ENCODE results near the gene RAB9A. TPM values are rescaled to one million over a fixed set of nuclear protein-coding genes. Genes with fewer than 3 reads are reported as not detected.
A peak's percentile ranks its signal among the peaks of the same experiment; 100 is the strongest.
"Not testable (repeated sequence)": the region's sequence is repeated elsewhere in the genome, so short reads cannot be mapped to it uniquely, and the experiment has no call there.

RAB9A gene
- total RNA-seq, 4 donors from 2014 or later: 29.5 to 47.0 (median 36.0) TPM

DNA sequence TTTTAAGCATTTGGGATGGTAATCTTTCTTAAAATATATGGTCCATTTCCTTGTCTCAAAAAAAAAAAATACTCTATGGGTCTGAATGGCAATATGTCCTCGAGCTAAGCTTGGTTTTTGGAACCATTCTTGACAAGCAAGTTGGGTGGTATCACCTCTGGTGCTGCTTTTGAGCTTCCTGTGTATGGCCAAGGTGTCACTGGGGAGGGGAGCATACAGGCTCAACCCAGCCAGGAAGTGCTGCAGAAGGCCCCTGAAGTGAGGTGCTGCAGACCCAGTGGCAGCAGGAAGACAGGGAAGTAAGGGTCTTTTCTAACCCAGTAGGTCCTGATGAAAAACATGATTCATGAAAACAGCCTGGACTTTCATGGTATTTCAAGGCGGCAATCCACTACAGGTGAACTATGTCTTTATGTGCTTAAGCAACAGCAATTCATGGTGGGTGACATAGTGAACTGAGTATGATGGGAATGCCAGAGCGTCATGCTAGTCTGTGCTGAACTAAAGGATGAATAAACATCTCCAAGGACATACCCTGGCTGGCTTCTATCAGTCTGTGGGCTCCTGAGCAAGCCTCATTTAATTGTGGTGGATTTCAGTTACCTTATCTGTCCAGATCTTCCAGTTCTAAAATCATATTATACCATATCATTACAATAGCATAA lies 30.4 kb downstream of the RAB9A start:
- Histone ChIP-seq H3K27ac (no peak overlapping the region), H3K9me3 (no peaks in the 10 kb centered on the region), H3K4me3 (replicated peaks in 1 of 3) (no peak overlapping the region), H3K36me3 (peaks cover 0 to 5% of the 10 kb centered on the region in 2 donors), H3K27me3 (no peaks in the 10 kb centered on the region), H3K4me1 (peaks cover 0 to 13% of the 10 kb centered on the region in 2 donors)
- 94 to 98% methylated on average over 3 of the region's 3 CpGs for WGBS, 2 donors
- intact Hi-C loops (cut with DNase I): no loop called here
- no peak for TF ChIP-seq POLR2A (IDR thresholded peaks at IDR 0.05)
- TF ChIP-seq, protein P1, sequence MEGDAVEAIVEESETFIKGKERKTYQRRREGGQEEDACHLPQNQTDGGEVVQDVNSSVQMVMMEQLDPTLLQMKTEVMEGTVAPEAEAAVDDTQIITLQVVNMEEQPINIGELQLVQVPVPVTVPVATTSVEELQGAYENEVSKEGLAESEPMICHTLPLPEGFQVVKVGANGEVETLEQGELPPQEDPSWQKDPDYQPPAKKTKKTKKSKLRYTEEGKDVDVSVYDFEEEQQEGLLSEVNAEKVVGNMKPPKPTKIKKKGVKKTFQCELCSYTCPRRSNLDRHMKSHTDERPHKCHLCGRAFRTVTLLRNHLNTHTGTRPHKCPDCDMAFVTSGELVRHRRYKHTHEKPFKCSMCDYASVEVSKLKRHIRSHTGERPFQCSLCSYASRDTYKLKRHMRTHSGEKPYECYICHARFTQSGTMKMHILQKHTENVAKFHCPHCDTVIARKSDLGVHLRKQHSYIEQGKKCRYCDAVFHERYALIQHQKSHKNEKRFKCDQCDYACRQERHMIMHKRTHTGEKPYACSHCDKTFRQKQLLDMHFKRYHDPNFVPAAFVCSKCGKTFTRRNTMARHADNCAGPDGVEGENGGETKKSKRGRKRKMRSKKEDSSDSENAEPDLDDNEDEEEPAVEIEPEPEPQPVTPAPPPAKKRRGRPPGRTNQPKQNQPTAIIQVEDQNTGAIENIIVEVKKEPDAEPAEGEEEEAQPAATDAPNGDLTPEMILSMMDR (IDR thresholded peaks at IDR 0.05): no peak
- no peak for DNase-seq

DNA sequence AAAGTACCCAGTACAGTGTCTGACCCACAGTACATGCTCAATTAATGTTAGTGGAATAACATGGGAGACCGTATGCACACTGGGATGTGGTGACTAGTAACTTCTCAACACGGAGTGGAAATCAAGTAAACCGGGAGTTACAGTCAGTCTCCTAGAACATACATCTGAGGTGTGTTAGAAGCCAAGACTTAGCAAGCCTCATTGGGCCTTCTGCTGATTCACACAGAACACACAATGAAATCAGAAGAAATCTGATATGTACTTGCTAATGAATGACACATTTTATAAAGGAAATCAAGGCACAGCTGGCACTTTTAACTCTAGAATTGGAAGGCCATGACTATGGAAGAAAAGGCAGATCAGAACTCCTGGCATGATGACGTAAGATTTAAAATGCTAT lies 32.4 kb downstream of the RAB9A start:
- 82 to 91% methylated on average over 4 of the region's 4 CpGs for WGBS, 2 donors
- H3K27me3 ChIP-seq: no peaks in the 10 kb centered on the region
- TF ChIP-seq POLR2A (IDR thresholded peaks at IDR 0.05): no peak
- TF ChIP-seq, protein P1 (IDR thresholded peaks at IDR 0.05): no peak
- peak overlapping the region in 2 of 3 donors; percentile 36 to 63 for H3K27ac ChIP-seq
- DNase-seq: no peak
- H3K4me3 ChIP-seq (replicated peaks in 1 of 3): no peak overlapping the region
- H3K36me3 ChIP-seq: no peaks in the 10 kb centered on the region
- peaks cover 0 to 13% of the 10 kb centered on the region in 2 donors for H3K4me1 ChIP-seq
- intact Hi-C loops (cut with DNase I): no loop called here
- H3K9me3 ChIP-seq: no peaks in the 10 kb centered on the region

DNA sequence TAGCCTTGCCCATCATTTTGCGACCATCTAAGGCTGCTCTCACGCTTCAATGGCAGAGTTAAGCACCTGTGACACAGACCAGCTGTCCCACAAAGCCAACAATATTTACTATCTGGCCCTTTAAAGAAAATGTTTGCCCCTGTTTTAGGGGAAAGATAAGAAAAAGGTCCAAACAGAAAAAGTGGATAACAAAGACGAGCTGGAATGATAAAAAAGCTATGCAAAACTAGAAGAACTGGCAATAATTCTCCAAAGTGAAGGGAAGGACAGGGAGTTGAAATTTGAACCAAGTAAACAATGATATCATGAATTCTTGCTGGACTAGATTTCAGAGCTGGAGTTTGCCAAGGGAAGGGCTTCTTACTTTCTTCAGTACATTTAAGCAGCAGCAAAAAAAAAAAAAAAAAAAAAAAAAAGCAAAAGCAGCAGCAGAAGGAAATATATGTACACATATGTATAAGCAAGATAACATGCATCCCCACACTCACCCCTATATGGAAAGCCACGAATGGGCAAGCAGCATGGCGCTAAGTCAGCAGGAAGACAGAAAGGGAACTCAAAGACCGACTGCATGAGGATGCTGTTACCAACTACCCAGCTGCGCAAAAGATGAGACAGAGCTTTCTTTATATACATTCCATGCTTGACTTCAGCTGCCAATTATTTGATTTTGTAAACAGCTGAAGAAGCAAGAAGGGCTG lies 33.0 kb downstream of the RAB9A start:
- H3K36me3 ChIP-seq: no peaks in the 10 kb centered on the region
- H3K4me3 ChIP-seq (replicated peaks in 1 of 3): no peak overlapping the region
- 32 to 59% methylated on average over 7 of the region's 7 CpGs for WGBS, 2 donors
- H3K9me3 ChIP-seq: no peaks in the 10 kb centered on the region
- peaks cover 0 to 13% of the 10 kb centered on the region in 2 donors for H3K4me1 ChIP-seq
- intact Hi-C loops (cut with DNase I): no loop called here
- no peaks in the 10 kb centered on the region for H3K27me3 ChIP-seq
- peak in 1 of 2 donors; percentile 14 for DNase-seq
- TF ChIP-seq POLR2A (IDR thresholded peaks at IDR 0.05): no peak
- peak overlapping the region in 2 of 3 donors; percentile 36 to 63 for H3K27ac ChIP-seq

DNA sequence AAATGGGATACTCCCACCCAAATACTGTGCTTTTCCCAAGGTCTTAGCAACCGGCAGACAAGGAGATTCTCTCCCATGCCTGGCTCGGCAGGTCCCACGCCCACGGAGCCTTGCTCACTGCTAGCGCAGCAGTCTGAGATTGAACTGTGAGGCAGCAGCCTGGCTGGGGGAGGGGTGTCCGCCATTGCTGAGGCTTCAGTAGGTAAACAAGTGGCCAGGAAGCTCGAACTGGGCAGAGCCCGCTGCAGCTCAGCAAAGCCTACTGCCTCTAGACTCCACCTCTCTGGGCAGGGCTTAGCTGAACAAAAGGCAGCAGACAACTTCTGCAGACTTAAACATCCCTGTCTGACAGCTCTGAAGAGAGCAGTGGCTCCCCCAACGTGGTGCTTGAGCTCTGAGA lies 36.0 kb downstream of the RAB9A start:
- intact Hi-C loops (cut with DNase I); H3K4me3 ChIP-seq (replicated peaks in 1 of 3); H3K27me3 ChIP-seq; H3K27ac ChIP-seq; H3K9me3 ChIP-seq; H3K36me3 ChIP-seq: not testable (repeated sequence)
- peak; percentile 12 for DNase-seq
- 52% methylated on average over 2 of the region's 9 CpGs; no CpG with 5 or more reads in 1 of the 2 donors for WGBS, 2 donors
- peaks cover 0 to 13% of the 10 kb centered on the region in 2 donors for H3K4me1 ChIP-seq

DNA sequence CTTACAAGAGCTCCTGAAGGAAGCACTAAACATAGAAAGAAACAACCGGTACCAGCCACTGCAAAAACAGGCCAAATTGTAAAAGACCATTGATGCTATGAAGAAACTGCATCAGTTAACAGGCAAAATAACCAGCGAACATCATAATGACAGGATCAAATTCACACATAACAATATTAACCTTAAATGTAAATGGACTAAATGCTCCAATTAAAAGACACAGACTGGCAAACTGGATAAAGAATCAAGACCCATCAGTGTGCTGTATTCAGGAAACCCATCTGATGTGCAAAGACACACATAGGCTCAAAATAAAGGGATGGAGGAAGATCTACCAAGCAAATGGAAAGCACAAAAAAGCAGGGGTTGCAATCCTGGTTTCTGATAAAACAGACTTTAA lies 37.7 kb downstream of the RAB9A start:
- H3K36me3 ChIP-seq; H3K4me1 ChIP-seq; intact Hi-C loops (cut with DNase I); H3K9me3 ChIP-seq; H3K4me3 ChIP-seq (replicated peaks in 1 of 3); H3K27ac ChIP-seq; H3K27me3 ChIP-seq; DNase-seq: not testable (repeated sequence)
- WGBS, 2 donors: 91 to 94% methylated on average over 2 of the region's 2 CpGs

DNA sequence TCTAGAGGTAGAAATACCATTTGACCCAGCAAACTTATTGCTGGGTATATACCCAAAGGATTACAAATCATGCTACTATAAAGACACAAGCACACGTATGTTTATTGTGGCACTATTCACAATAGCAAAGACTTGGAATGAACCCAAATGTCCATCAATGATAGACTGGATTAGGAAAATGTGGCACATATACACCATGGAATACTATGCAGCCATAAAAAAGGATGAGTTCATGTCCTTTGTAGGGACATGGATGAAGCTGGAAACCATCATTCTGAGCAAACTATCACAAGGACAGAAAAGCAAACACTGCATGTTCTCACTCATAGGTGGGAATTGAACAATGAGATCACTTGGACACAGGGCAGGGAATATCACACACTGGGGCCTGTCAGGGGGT lies 41.6 kb downstream of the RAB9A start:
- intact Hi-C loops (cut with DNase I); H3K4me3 ChIP-seq (replicated peaks in 1 of 3); H3K27me3 ChIP-seq; H3K27ac ChIP-seq; DNase-seq; H3K36me3 ChIP-seq; H3K9me3 ChIP-seq: not testable (repeated sequence)
- WGBS, 2 donors: 100% methylated on average over 1 of the region's 1 CpG
- peaks cover 10 to 12% of the 10 kb centered on the region in 2 donors for H3K4me1 ChIP-seq

Measured in thyroid gland (tissue), 4 donors.